NOMO-1 treated with dmso at 0.1 percent for 144 hours (cell line): ENCODE results near the gene DNPEP.
A peak's percentile ranks its signal among the peaks of the same experiment; 100 is the strongest.

Source experiments
- DNase-seq: peaks from one replicate; lab custom pipeline; 2025; ENCODE audit not compliant: unreplicated experiment; lab: John Stamatoyannopoulos, UW

DNPEP gene

GRCh38 chr2:219368690-219369191 lies 19.0 kb downstream of the DNPEP start:
- DNase-seq: no peak

DNA sequence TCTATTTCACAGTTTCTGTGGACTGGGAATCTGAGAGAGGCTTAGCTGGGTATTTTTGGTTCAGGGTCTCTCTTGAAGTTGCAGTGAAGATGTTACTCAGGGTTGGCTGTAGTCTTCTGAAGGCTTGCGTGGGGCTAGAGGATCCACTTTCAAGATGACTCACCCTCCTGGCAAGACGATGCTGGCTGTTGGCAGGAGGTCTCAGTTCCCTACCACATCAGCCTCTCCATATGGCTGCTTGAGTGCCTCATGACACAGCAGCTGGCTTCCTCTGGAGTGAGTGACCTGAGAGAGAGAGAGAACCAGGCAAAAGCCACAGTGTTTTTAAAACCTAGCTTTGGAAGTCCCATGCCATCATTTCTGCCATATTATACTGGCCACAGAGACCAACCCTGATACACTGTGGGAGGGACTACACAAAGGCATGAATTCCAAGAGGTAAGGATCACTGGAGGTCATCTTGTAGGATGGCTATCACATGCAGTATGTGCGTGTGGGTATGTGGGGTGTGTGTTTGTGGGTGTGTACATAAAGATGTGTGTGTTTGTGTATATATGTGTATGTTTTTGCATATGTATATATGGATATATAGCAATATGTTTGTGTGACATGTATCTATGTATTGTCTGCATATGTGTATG lies 25.1 kb downstream of the DNPEP start:
- peak; percentile 68 for DNase-seq

- no peak for DNase-seq
Measured at GRCh38 chr2:219362072-219362471, 25.6 kb downstream of the DNPEP start.

- peak; percentile 11 for DNase-seq
Measured at GRCh38 chr2:219358170-219359075, 29.3 kb downstream of the DNPEP start.

- peak; percentile 94 for DNase-seq
Measured at GRCh38 chr2:219356834-219357233, 30.9 kb downstream of the DNPEP start.

- no peak for DNase-seq
Measured at GRCh38 chr2:219354582-219354981, 33.1 kb downstream of the DNPEP start.

GRCh38 chr2:219353129-219353528 lies 34.6 kb downstream of the DNPEP start:
- DNase-seq: no peak

DNA sequence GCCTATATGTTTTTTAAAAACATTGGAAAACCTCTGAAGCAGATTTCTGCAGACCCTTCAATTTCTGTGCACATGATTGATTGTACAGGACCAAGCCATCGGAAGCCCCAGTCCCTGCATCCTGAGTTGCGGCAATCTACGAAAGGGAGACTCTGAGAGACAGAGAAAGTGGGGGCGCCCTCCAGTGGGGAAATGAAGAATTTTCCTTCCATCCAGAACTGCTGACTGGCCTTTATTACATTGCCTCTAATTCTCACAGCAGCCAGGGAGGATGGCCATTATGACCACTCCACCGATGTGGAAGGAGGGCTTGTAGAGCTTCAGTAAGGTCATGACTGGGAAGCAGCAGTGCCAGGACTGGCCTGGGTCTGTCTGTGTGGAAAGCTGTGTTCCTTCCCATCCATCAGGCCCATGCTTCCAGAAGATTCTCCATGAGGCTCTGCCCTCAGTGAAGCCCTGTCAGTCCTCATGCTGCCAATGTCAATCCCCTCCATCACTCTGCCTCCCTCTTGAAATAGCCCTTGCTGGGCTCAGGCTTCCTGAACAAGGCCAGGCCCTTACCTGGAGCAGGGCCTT lies 35.2 kb downstream of the DNPEP start:
- DNase-seq: peak; percentile 26

DNA sequence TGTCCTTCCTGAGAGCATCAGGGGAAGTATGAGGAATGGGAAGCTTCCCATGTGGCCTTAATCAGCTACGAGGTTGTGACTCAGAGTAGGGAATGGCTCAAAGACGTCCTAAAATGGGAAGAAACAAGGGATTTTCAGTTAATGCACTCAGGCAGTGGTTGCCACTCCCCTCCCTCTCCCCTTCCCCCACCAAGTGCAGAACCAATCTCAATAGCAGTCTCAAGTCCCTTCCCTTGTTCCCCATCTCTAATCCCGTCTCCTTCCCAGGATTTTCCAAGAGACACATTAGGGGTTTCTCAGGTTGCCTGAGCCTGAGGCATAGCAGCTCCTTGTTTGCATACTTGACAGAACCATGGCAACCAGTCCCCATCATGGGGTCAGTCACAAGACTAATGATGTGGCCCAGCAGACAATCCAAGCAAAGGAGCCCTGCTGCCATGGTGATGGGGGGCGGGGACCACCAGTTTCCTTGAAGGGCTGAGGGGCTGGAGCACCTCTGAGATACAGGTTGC lies 36.9 kb downstream of the DNPEP start:
- no peak for DNase-seq

DNA sequence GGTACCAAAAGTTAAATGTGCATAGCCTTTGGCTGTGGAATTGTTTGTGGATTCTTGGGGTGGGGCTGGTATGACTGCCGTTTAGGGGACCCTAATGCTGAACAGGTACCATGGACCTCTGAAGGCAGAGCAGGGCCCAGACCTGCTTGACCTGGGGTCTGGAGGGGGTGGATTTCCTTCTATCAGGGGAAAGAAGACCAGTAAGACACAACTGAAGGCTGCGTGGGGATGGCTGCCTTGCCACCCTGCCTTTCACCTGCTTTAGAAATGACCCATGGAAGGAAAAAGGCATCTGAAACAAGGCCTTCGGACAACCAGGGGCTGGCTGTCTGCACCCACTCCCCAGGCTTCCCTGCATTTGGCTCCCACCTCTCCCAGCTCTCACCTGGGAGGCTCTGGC lies 37.5 kb downstream of the DNPEP start:
- DNase-seq: no peak

DNA sequence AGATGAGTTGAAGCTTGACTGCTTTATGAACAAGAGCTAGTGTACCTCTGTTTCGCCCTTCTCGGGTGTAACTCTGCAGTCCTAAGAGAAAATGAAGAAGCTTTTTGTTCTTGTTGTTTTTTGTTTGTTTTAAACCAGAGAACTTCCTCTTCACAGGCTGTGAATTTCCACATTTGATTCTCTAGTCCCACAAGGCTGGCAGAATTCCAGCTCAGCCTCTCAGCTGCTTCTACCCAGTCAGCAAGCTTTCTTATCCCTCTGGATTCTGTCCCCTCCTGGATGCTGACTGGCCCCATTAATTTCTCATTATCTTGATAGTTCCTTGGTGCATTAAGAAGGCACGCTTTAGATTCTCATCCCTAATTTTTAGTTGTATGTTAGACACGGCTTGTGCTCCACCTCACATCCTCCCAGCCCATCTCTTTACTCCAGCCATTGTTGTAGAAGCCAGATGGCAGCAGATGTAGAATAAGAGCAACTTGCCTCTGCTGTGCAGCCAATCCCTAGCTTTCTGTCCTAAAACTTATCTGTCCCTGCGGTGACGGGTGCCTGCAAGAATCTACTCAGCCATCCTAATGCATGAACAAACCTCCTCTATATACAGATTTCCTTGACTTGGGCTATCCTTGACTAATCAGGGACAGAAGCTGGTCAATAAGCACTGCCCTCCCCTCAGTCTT lies 42.8 kb downstream of the DNPEP start:
- no peak for DNase-seq

GRCh38 chr2:219335373-219335786 lies 52.3 kb downstream of the DNPEP start:
- DNase-seq: no peak

DNA sequence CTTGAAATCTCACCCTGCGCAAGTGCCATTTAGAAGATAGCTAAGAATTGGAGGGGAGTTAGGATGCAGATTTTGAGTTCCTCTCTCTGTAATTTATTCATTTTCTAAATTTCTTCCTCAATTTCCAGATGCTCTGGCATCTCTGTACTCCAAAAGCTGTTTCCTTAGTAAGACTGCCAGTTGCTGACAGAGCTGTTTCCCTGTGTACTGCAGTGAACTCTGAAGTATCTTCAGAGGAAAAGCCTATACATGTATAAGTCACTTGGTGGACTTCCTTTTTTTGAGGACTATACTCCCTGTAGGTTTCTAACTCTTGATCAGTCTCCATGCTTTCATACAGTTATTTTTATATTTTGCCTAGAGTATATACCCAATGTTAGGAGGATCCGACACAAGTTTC lies 53.6 kb downstream of the DNPEP start:
- DNase-seq: no peak

- no peak for DNase-seq
Measured at GRCh38 chr2:219332542-219332941, 55.2 kb downstream of the DNPEP start, which contains the start of gene RESP18. TSS of gene RESP18 (minus strand) at chr2:219332744.

- DNase-seq: no peak
Measured at GRCh38 chr2:219331560-219332213, 56.0 kb downstream of the DNPEP start.

GRCh38 chr2:219327719-219328118 lies 60.0 kb downstream of the DNPEP start:
- no peak for DNase-seq

GRCh38 chr2:219325657-219326315 lies 61.9 kb downstream of the DNPEP start:
- DNase-seq: no peak

- DNase-seq: no peak
Measured at GRCh38 chr2:219325136-219325535, 62.6 kb downstream of the DNPEP start.

- DNase-seq: no peak
Measured at GRCh38 chr2:219323434-219323833, 64.3 kb downstream of the DNPEP start.
